ENCODE measurements around the gene PCSK2.

Gene PCSK2

DNA sequence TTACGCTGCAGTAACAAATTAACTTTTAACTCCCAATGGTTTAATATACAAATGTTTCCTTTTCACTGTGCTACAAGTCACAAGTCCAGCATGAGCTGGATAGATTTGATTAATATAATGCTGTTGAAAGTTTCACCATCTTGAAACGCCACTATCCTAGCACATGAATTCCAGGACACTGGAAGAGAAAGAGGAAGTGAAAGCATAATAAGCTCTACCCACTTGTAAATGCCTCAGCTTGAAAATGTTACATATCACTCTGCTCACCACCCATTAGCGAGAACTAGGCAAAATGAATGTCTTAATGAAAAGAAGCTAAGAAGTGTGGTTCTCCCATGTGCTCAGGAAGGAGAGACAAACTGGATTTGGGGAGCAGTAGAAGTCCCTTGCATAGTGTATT is 46.9 kb downstream of the PCSK2 start:
- DNase-seq, result no peak

DNA sequence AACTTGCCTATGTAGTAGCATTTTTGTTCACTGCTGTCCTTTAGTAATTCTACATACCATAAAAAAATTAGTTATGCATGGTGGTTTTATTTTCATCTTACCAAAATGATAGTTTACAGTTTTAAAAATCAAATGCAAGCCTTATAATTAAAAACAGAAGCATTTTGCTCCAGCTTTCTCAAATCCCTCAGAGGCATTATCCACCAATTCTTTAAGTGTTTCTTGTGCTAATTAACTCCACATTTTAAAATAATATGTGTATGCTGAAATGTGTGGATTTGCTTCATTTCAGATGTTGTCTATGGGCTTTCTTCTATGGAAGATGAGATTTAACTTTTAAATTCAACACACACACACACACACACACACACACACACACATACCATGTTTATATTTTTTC is 49.3 kb downstream of the PCSK2 start:
- DNase-seq, result no peak

DNA sequence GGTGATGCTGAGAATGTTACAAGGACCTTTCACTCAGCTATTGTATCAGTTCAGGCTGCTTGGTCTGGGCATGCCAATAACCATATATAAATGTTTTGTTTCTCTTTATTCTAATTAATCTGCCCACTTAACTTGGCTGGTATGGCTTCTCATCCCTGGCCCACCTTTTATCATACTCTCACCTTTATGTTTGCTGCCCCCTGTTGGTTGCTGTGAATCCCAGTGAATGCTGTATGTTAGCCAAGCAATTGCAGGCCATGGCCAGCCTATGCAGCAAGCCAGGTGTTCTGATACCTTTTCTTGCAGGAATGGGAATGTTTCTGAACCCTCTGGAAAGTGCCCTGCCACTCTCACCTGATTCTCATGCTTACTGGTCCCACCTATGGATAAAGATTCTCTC is 54.6 kb downstream of the PCSK2 start:
- DNase-seq, result no peak

DNA sequence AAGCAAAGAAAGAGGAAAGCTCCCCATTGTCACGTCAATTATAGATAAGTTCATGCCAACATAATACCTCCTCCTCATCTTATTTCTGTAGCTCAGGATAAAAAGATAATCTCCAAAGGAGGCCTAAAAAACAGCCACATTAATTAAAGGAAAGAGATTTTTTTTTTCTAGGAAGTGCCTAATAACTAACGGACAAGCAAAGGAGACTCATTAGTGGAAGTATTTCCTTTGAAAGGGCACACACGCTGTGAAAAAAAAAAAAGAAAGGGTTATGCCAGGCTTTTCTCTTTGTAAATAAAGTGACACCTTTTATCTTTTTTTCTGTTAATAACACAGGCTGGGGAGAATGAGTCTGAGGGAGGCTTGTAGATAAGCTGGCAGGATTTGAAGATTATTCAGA is 55.7 kb downstream of the PCSK2 start:
- DNase-seq, result peak; percentile 59

DNA sequence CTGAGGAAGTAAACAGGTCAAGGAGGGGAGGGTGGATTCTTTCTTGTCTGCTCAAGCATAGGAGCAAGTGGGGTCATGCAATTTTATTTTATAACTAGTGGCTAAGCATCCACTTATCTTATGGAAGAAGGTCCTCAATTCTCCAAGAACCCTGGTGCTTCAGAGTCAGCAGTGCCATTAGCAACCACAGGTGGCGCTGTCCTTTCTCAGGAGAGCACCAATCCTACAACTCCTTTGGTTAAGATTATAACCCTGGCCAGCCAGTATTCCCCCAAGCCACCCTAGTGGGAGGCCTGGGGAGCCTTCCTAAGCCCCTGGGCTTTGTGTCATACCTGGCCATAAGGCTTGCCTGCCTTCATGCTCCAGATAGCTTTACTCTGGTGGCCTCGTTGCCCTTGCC is 60.7 kb downstream of the PCSK2 start:
- no peak for DNase-seq

DNA sequence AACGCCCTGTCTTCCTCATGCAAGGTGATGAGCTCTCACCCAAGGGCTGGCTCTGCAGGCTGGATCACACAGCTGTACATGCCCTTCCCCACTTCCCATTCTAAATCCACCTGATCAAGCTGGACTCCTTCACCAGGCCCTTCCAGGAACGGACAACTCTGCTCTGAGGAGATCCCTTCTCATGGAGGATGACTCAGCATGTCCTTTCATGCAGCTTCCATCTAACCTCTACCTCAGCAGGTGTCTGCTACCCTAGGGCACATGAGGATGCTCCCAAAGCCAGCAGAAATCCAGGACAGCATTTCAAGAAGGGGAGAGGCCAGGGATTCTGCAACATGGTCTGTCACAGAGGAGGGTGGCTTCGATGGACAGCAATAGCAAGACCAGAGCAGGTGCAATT is 61.2 kb downstream of the PCSK2 start:
- DNase-seq, result no peak

DNA sequence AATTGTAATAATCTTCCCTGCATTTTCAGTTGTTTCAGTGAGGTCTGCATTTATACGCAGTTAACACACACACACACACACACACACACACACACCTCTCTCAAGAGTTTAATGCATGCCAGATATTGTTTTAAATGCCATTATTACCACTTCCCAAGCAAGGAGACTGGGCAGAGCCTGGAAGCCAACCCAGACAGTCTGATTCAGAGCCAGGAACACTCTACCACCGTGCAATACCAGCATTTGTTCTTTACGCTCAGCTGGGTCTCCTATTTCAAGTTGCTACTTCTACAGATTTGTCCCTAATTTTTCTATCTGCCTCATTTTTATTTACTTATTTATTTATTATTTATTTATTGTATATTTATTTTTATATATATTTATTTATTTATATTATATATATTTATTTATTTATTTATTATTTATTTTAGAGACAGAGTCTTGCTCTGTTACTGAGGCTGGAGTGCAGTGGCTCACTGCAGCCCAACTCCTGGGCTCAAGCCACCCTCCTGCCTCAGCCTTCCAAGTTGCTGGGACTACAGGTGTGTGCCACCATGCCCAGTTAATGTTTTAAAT is 68.4 kb downstream of the PCSK2 start:
- no peak for DNase-seq

DNA sequence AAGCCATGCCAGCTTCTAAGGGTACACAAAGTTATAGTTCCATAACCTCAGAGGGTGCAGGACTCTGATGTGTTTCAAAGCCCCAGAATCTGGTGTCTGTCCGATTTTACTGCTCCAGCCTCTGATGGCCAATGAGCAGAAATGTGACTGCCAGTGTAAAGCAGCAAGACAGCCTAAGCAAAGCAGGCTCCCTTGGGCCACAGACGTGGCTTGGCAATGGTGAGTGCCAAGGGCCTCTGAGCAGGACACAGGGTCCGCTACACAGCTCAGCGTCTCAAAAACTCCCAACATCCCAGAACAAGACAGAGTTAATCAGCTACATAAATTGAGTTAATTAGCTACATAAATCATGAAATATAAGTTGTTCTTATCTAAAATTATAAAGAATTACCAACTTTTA is 69.2 kb downstream of the PCSK2 start:
- DNase-seq, result no peak

DNA sequence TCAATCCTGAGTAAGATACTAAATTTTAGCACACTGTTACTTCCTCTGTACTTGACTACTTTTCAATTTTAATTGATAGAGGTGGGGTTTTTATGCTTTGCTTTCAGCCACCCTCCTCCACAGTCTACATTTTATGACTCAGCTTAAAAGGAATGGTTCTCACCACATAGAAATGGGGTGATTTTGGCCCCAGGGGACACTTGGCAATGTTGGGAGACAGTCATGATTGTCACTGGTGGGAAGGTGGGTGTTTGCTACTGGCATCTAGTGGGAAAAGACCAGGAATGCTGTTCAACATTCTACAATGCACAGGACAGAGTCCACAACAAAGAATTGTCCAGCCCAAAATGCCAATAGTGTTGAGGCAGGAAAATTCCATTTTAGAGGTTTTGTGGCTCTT is 71.3 kb downstream of the PCSK2 start:
- no peak for DNase-seq

DNA sequence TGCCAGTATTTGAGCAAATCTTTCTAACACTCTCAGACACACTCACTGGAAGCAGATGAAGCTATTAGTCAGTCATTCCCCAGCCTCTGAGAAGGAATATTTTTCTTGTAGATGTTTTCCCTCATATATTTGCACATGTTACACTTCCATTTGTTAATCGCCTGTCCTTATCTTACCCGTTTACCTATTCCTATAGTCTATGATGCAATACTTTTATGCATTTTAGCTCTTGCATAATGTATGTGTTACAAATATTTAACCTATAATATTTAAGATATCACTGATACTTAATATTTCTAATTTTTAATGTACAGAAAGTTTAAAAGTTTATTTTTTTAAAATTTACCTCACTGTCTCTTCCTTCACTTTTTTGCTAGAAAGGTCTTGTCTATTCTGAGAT is 71.9 kb downstream of the PCSK2 start:
- DNase-seq, result no peak

DNA sequence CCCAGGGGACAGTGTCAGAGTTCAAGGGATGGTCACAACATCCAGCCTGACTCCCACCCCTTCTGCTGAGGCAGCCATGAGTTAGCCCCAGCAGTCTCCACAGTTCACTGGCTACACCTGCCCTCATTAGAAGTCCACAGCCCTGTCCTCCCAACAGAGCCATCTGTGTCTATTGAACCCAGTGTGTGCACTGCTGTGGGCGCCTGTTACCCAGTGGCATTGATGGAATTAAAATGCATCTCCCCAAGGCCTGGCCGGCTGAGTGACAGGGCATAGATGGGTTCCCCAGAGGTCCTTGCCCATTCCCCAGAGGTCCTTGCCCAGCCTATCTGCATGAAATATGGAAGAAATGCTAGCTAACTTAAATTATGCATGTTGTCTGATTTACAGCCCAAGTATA is 73.3 kb downstream of the PCSK2 start:
- DNase-seq, result peak; percentile 34

DNA sequence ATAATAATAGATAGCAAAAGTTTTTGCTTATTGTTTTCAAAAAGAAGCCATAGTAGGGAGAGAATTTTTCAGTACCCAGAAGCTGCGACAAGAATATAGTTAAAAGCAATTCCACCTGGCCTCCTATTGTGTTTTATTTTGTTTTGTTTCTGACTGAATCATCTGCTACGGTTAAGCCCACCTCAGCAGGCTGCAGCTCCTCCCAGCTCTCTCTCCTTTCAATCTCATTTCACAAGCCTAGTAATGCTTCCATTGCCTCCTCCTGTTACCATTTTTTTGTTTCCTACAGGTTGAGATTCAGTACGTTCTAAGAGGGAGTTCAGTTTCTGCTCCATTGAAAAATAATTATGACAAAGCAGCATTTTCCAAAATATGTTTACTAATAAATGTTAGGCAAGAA is 77.9 kb downstream of the PCSK2 start:
- no peak for DNase-seq

DNA sequence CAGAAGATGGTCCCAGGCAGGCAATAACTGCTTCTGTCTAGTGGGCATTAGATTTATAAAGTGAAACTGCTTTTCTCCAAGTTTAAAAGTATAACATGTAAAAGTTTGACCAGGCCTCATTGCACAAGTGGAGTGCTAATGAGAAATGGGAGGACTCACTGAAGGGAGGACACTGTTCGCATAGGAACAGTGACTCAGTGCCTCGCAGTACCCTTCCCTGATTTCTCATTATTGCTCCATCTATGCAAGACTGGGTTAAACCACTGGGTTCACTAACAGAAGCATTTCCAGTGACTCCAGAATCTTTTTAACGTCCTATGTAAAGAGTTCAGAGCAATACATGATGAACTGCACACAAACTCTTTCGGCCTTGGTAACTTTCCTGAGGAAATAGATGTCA is 79.6 kb downstream of the PCSK2 start:
- no peak for DNase-seq

DNA sequence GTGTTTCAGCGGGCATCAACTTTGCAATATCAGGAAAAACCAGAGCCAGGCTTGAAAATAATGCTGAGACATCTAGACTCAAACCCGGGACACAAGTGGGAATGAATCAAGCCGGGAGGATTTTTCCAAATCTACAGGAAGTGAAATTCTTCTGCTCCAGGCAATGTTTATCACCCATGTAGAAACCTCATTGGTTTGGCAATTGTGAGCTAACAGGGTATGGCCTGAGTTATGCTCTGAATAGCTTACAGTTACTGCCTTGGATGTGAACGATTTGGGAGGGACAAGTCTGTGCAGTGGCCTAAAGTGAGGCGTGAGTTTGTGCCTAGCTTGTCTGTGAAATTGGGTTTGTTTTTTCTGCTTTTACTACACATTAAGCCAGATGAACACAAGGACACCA is 87.4 kb downstream of the PCSK2 start:
- no peak for DNase-seq

DNA sequence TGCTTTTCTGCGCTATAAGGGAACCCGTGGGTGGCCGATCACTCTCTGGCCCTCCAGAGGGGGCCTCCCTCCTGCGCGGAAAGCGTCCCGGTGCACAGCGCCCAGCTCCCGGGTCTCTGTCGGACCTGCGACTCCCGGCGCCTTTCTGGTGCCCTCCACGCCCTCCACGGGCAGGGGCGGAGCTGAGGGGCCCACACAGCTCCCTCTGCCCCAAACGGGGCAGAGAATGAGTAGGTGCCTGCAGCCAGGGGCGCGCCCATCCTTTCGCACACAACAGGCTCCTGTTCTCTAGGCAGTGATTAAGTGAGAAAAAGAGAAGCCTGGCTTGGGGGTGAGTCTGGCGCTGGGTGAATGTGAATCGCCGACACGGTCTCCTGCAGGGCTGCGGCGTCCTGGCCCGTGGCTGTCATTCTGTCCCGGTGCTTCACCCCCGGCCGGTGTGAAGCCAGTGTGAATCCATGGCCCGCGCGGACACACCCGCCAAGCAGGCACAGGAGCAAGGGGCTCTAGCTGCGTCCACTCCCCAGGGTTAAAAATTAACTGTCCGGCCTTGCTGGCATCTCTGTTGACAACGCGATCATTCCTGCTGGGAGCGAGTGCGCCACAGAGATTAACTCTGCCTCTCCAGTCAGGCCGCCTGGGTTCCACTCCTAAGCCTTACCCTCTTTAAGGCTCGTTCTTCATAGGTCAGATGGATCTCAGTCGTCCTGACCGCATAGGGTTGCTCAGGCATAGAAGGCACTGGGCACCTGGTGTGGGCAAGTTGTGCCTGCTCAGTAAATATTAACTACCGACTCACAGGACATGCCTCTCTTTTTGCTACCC is 88.8 kb downstream of the PCSK2 start:
- peak; percentile 71 for DNase-seq

DNA sequence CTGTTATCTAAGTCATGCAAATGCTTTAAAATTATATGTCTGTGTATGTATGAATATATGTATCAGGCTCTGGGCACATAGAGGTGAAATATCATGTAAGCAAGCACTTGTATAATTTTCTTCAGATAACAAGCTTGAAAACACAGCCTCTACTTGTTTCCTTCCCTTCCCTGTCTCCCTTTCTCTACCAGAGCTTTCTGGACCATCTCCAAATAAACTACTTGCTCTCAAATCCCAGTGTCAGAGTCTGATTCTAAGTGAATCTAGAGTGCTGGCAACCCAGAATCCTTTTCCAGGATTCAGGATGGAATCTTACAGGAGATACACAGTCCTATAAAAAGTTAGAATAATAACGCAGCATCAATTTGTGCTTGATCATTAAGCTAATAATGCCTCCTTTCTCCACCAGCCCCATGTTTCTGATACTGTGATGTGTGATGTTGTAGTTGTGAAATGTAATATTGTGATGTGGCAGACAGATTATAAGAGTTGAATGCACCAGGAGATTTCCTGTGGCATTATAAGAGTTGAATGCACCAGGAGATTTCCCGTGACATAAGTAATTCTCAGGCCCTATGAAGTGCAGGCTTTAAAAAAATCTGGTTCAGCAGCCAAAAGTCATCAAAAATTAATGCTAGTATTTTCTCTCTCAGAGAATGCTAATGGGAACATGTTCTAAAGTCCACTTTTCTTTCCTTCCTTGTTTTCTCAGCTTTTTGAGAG is 89.6 kb downstream of the PCSK2 start:
- peak; percentile 26 for DNase-seq

DNA sequence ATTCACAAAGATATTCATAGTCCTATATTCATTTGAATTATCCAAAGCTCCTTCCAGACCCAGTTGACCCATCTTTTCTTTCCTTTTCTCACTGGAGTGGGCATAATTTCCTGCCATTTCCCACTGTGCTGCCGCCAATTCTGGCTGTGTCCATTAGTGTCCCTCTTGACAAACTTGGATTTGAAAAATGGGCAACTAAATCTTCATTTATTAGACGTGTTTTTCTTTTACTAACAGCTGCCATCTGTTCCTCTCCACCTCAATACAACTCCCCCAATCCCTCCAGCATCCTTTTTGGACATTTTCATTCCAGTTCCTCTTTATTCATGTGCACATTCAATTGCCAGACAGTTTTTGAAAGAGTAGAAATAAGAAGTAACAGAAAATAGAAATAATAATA is 90.5 kb downstream of the PCSK2 start:
- DNase-seq, result no peak

DNA sequence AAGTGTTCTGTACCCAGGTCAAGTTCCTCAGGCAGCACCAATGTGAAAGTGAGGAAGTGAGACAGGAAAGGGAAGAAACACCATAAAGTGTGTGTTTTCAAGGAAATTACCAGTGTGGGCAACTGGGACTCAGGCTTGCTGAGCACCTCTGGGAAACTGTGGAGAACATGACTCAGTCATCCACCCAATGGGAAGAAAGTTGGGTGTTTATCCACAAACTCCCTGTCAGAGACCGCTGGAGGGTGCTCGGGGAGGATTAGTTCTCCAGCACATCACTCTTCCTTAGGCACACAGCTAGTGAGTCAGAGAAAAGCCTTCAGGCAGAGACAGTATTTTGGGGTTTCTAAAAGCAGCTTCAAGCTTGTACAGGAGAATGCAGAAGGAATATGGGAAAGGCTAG is 93.6 kb downstream of the PCSK2 start:
- DNase-seq, result no peak

DNA sequence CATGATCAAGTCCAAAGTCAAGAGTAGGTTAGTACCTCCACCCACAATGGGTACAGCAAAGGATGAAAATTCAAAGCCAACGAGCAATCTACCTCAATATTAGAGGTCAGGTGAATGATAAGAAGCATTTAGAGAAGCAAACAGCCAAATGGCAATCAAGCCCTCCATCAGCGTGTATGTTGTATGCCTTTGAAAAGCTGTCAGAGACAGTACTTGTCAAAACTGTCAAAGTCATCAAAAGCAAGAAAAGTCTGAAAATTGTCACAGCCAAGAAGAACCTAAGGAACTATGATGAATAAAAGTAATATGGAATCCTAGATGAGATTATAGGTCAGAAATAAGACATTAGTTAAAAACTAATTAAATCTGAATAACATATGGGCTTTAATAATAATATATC is 99.3 kb downstream of the PCSK2 start:
- no peak for DNase-seq

DNA sequence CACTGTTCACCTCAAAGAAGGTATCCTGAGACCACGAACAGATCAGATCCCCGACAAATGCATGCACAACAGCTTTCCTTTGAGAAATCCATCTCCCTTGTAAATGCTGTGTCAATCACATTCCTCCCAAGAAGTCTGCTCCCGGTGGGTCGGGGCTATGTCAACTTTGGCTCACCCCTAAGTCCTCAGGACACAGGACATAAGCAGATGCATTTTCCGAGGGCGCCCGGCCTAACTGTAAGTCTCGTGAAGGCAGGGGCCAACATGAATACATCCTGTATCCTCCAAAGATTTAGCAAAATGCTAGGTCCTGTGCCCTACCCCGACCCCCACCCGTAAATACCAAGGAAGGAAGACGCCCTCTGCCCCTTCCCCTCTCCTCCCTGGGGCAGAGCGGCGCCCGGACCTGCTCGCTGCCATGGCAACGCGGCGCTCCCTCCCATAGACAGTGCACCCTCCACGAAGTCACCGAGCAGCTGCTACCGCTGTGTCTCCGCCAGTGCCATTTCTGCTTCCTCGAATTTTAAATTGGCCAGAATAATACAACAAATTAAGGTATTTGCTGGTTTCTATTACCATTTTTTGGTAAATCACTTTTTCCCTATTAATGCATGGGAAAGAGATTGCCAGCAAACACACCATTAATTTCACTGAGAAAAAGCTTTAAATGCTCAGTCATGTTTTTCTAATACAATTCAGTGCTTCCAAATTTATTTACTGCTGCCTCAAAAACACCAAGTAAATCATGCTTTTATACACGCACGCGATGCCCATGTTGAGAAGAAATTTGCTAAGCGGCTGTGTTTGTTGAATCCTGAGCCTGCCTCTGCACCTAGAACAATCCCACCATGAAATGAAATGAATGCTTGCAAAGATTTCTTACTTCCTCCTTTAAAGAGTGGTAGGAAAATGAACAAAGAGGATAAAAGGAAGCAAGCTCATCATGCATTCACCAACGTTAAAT is 100.6 kb downstream of the PCSK2 start:
- DNase-seq, result peak; percentile 77

DNA sequence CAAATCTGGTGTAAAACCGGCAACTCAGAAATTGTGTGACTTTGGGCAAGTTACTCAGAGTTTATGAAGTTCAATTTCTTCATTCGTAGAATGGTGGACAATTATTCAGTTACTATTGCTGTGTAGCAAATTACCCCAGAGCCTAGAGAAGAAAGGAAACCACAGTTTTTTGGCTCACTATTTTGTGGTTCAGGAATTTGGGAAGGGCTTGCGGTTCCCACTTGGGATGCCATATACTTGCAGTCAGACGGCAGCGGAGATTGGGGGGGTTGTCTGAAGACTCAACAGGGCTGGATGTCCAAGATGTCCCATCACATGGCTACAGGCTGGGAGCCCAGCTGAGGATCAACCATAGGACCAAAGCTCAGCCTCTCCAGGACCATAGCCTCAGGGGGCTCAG is 108.1 kb downstream of the PCSK2 start:
- no peak for DNase-seq

DNA sequence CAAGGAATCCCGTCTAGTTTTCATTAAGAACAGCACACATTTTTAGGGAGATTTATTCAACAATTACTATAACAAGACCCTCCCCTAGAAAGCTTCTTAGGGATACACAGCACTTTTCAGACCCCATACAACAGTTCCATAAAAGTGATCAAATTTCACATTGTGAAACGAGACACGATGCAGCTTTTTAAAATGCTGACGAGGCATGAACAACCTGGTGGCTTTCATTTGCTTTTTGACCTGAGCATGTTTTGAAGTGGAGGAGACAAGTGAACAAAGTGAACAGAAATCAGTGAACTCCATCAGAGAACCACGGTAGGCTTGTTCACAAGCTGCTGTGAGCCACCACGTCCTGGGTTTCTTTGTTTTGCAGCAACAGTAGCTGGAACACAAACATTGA is 112.2 kb downstream of the PCSK2 start:
- no peak for DNase-seq

DNA sequence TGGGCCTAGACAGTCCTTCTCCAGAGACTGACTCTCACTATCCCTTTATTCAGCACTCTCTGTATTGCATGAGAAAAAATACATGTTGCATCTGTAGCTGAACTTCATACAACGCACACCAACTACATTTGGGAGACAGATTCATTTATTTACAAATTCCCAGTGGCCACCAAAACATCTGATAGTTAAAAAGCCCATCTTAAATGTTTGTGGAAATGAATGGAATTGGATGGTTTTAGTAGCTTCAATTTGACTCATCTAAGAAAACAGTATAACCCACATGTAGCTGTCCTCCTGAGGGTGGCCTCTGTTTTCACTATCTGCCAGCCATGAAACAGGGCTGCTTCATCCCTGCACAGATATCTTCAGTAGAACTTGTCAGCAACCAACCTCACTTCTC is 116.3 kb downstream of the PCSK2 start:
- DNase-seq, result no peak
